Stomach (tissue), 4 donors: ENCODE measurements around the gene MYB.

Experiments used
- POLR2A ChIP-seq, 4 donors: fragments of 450-650 bp; IDR thresholded peaks; one replicate each; pipeline ENCODE4 v1.6.1; 2016; ENCODE audit warnings: antibody characterized with exemption in 4 of 4, control low read depth in 2 of 4, mild to moderate bottlenecking in 1 of 4, moderate library complexity in 1 of 4
- POLR2AphosphoS5 ChIP-seq, 3 donors: sonication (generic); formaldehyde crosslinking; IDR thresholded peaks; one replicate each; pipeline ENCODE4 v1.6.1; 2016; ENCODE audit warnings: antibody characterized with exemption in 3 of 3
- TF ChIP-seq, protein P1 (sequence below), 7 experiments: fragments of 450-650 bp in 4 of 7; fragments of 200-600 bp in 3 of 7; sonication (generic) in 3 of 7; IDR thresholded peaks; one replicate each; pipeline ENCODE4 v1.5.1; 2016 to 2019; ENCODE audit warnings: antibody characterized with exemption in 7 of 7, control low read depth in 2 of 7, mild to moderate bottlenecking in 1 of 7

DNA sequence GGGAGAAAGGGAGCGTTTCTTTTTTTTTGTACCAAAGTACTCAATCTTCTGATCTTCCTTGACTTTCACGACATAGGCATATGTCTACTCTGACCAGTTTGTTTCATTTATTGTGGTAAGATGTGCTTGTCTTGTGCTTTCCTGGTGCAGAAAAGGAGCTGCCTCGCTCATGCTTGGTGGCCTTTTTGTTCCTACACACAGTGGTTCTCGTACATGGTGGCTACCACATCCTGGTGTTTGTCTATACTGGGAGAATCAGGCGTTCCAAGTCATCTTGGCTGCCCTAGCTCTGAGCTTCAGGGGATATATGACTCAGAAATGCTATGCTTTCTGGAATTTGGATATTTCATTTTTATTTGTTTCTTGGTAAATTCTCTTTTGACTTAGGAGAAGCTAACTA is 31.8 kb downstream of the MYB start:
- no peak for TF ChIP-seq POLR2A (IDR thresholded peaks at IDR 0.05)
- TF ChIP-seq, protein P1, sequence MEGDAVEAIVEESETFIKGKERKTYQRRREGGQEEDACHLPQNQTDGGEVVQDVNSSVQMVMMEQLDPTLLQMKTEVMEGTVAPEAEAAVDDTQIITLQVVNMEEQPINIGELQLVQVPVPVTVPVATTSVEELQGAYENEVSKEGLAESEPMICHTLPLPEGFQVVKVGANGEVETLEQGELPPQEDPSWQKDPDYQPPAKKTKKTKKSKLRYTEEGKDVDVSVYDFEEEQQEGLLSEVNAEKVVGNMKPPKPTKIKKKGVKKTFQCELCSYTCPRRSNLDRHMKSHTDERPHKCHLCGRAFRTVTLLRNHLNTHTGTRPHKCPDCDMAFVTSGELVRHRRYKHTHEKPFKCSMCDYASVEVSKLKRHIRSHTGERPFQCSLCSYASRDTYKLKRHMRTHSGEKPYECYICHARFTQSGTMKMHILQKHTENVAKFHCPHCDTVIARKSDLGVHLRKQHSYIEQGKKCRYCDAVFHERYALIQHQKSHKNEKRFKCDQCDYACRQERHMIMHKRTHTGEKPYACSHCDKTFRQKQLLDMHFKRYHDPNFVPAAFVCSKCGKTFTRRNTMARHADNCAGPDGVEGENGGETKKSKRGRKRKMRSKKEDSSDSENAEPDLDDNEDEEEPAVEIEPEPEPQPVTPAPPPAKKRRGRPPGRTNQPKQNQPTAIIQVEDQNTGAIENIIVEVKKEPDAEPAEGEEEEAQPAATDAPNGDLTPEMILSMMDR (IDR thresholded peaks at IDR 0.05): no peak
- TF ChIP-seq POLR2AphosphoS5 (IDR thresholded peaks at IDR 0.05): no peak
